ENCODE data around the gene RPL32.

The RPL32 gene

DNA sequence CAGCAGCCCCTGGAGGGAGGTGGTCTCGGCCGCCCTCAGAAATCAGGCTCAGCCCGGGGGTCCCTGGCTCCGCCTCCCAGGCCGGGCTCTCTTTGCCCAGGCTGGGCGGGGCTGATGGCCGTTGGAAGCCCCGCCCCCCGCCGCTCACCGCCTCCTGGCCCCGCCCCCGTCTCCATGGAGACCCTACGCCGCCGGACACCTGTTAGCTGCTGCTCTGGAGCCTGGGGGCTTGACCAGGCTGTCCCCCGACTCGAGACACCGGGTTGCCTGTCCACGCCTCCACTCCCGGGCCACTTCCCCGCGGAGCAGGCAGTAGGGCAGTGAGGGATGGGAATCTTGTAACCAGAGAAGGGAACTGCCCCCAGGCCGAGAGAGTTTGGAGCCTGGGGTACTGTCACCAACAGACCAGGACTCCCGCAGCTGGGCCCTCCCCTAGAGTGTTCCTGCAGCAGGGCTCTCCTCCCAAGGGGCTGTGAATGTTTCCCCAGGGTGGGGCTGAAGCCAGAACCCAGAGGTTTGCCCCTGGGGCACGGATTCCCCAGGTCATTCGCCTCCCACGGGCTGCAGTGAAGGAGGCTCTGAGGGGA, 27.8 kb upstream of the RPL32 start:
- TF ChIP-seq EZH2phosphoT487 (IDR thresholded peaks at IDR 0.05; ENCODE audit: borderline replicate concordance): no peak
- TF ChIP-seq, protein P1, sequence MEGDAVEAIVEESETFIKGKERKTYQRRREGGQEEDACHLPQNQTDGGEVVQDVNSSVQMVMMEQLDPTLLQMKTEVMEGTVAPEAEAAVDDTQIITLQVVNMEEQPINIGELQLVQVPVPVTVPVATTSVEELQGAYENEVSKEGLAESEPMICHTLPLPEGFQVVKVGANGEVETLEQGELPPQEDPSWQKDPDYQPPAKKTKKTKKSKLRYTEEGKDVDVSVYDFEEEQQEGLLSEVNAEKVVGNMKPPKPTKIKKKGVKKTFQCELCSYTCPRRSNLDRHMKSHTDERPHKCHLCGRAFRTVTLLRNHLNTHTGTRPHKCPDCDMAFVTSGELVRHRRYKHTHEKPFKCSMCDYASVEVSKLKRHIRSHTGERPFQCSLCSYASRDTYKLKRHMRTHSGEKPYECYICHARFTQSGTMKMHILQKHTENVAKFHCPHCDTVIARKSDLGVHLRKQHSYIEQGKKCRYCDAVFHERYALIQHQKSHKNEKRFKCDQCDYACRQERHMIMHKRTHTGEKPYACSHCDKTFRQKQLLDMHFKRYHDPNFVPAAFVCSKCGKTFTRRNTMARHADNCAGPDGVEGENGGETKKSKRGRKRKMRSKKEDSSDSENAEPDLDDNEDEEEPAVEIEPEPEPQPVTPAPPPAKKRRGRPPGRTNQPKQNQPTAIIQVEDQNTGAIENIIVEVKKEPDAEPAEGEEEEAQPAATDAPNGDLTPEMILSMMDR (conservative IDR thresholded peaks at IDR 0.05; ENCODE audit: low read length): no peak
- Histone ChIP-seq H3K9me3 (ENCODE audit: insufficient read depth, low read depth, low read length) (no peaks in the 10 kb centered on the region; the same call in 1 of the 2 replicates), H4K20me1 (ENCODE audit: insufficient read depth, low read length, poor library complexity, severe bottlenecking) (no peaks in the 10 kb centered on the region), H3K9ac (ENCODE audit: low read depth, low read length, poor library complexity, severe bottlenecking) (no peak overlapping the region), H3K27me3 (ENCODE audit: insufficient read depth, low read length, poor library complexity, severe bottlenecking) (no peaks in the 10 kb centered on the region), H3K4me2 (ENCODE audit: low read depth, low read length, poor library complexity, severe bottlenecking) (no peak overlapping the region), H2AFZ (ENCODE audit: low read length) (no peak overlapping the region), H3F3A (ENCODE audit: low read depth) (no peaks in the 10 kb centered on the region), H3K9me2 (replicated peaks; ENCODE audit: low read depth, low read length) (no peaks in the 10 kb centered on the region), H3K79me2 (ENCODE audit: insufficient read depth, low read length) (no peaks in the 10 kb centered on the region), H3K36me3 (ENCODE audit: insufficient read depth, low read length) (no peaks in the 10 kb centered on the region), H3K4me1 (ENCODE audit: insufficient read depth, low read length, poor library complexity, severe bottlenecking) (peaks cover 4% of the 10 kb centered on the region), H3K4me3 (ENCODE audit: low read length, poor library complexity, severe bottlenecking) (no peak overlapping the region)

DNA sequence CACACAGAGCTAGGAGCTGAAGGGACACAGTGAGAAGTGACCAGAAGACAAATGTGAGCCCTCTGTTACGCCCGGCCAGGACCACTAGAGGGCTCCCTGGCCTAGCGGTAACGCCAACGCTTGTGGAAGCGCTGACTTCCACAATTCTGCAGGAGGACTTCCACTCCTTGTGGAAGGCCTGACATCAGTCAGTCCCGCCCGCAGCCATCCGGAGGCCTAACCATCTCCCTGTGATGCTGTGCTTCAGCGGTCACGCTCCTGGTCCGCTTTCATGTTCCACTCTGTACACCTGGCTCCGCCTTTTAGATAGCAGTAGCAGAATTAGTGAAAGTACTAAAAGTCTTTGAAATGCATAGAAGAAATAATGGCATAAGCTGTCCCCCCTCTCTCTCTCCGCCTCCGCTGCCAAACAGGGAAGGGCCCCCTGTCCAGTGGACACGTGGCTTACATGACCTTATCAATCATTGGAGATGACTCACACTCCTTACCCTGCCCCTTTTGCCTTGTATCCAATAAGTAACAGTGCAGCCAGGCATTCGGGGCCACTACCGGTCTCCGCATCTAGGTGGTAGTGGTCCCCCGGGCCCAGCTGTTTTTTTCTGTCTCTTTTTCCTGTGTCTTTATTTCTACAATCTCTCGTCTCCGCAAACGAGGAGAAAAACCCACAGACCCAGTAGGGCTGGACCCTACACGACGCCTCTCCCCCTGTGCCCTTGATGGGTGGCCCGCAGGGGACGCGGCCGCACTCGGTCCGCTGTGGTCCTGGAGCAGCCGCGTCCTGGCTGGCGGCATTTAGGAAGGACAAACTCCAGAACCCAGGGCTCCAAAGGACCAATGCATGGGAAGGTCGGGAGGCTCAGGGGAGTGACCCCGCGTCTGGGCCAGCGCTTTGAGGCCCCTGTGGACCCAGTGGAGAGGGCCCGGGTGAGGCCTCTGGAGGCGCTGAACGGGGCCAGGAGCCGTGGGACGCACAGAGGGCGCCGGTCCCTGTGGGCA, 27.0 kb upstream of the RPL32 start:
- H3K4me3 ChIP-seq (ENCODE audit: low read length, poor library complexity, severe bottlenecking): peak overlapping the region; percentile 55
- no peak overlapping the region for H3K9ac ChIP-seq (ENCODE audit: low read depth, low read length, poor library complexity, severe bottlenecking)
- H3K79me2 ChIP-seq (ENCODE audit: insufficient read depth, low read length): no peaks in the 10 kb centered on the region
- peaks cover 4% of the 10 kb centered on the region for H3K4me1 ChIP-seq (ENCODE audit: insufficient read depth, low read length, poor library complexity, severe bottlenecking)
- H3K9me2 ChIP-seq (replicated peaks; ENCODE audit: low read depth, low read length): no peaks in the 10 kb centered on the region
- no peaks in the 10 kb centered on the region for H4K20me1 ChIP-seq (ENCODE audit: insufficient read depth, low read length, poor library complexity, severe bottlenecking)
- no peaks in the 10 kb centered on the region for H3K27me3 ChIP-seq (ENCODE audit: insufficient read depth, low read length, poor library complexity, severe bottlenecking)
- no peaks in the 10 kb centered on the region; the same call in 1 of the 2 replicates for H3K9me3 ChIP-seq (ENCODE audit: insufficient read depth, low read depth, low read length)
- no peaks in the 10 kb centered on the region for H3K36me3 ChIP-seq (ENCODE audit: insufficient read depth, low read length)
- peak overlapping the region; percentile 66 for H3K4me2 ChIP-seq (ENCODE audit: low read depth, low read length, poor library complexity, severe bottlenecking)
- TF ChIP-seq EZH2phosphoT487 (IDR thresholded peaks at IDR 0.05; ENCODE audit: borderline replicate concordance): no peak
- TF ChIP-seq, protein P1 (conservative IDR thresholded peaks at IDR 0.05; ENCODE audit: low read length): peak; percentile 80
- H3F3A ChIP-seq (ENCODE audit: low read depth): no peaks in the 10 kb centered on the region
- peak overlapping the region; percentile 91 for H2AFZ ChIP-seq (ENCODE audit: low read length)

DNA sequence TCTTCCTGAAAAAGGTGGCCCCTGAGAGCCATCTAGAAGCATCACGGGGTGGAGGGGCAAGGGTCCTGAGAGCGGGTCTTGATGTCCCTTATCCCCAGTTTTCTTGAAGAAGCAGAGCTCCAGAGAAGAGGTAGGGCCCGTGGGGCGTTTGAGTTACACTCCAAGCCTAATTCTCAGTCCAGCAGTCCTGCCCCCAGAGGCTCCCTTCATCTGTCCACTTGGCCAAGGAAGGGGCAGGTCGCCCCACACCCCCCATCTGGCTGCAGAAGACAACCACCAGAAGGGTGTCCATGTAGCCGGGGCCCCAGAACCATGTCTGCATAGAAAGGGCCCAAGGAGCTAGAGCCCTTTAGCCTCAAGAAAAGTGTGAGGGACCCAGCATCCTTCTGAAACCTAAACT, 25.5 kb upstream of the RPL32 start:
- H4K20me1 ChIP-seq (ENCODE audit: insufficient read depth, low read length, poor library complexity, severe bottlenecking): no peaks in the 10 kb centered on the region
- H3K4me3 ChIP-seq (ENCODE audit: low read length, poor library complexity, severe bottlenecking): no peak overlapping the region
- H3K9ac ChIP-seq (ENCODE audit: low read depth, low read length, poor library complexity, severe bottlenecking): no peak overlapping the region
- TF ChIP-seq, protein P1 (conservative IDR thresholded peaks at IDR 0.05; ENCODE audit: low read length): no peak
- no peak for TF ChIP-seq EZH2phosphoT487 (IDR thresholded peaks at IDR 0.05; ENCODE audit: borderline replicate concordance)
- no peaks in the 10 kb centered on the region for H3K27me3 ChIP-seq (ENCODE audit: insufficient read depth, low read length, poor library complexity, severe bottlenecking)
- no peak overlapping the region for H3K4me2 ChIP-seq (ENCODE audit: low read depth, low read length, poor library complexity, severe bottlenecking)
- no peaks in the 10 kb centered on the region for H3K9me2 ChIP-seq (replicated peaks; ENCODE audit: low read depth, low read length)
- H3F3A ChIP-seq (ENCODE audit: low read depth): no peaks in the 10 kb centered on the region
- H3K36me3 ChIP-seq (ENCODE audit: insufficient read depth, low read length): no peaks in the 10 kb centered on the region
- H3K4me1 ChIP-seq (ENCODE audit: insufficient read depth, low read length, poor library complexity, severe bottlenecking): peaks cover 4% of the 10 kb centered on the region
- H2AFZ ChIP-seq (ENCODE audit: low read length): no peak overlapping the region
- no peaks in the 10 kb centered on the region; the same call in 1 of the 2 replicates for H3K9me3 ChIP-seq (ENCODE audit: insufficient read depth, low read depth, low read length)
- no peaks in the 10 kb centered on the region for H3K79me2 ChIP-seq (ENCODE audit: insufficient read depth, low read length)
